Duodenal mucosa (tissue), 2 donors: Measurements from ENCODE around the gene CCDC178.

Experiments used
- H3K27ac ChIP-seq: one replicate; pipeline ENCODE4 v1.7.0; 2013; ENCODE audit warnings: low read depth, low read length
- H3K27me3 ChIP-seq, 2 donors: one replicate each; pipeline ENCODE4 v1.7.0; 2013; ENCODE audit warnings: low read length in 2 of 2, control low read depth in 1 of 2; ENCODE audit not compliant: insufficient read depth in 2 of 2, control insufficient read depth in 1 of 2
- H3K36me3 ChIP-seq, 2 donors: one replicate each; pipeline ENCODE4 v1.7.0; 2013; ENCODE audit warnings: low read length in 2 of 2, control low read depth in 1 of 2; ENCODE audit not compliant: insufficient read depth in 2 of 2, control insufficient read depth in 1 of 2
- H3K4me1 ChIP-seq, 2 donors: one replicate each; pipeline ENCODE4 v1.7.0; 2013; ENCODE audit warnings: low read length in 2 of 2, control low read depth in 1 of 2; ENCODE audit not compliant: insufficient read depth in 2 of 2, control insufficient read depth in 1 of 2
- H3K4me3 ChIP-seq, 2 donors: one replicate each; pipeline ENCODE4 v1.7.0; 2013; ENCODE audit warnings: low read length in 2 of 2, low read depth in 1 of 2
- H3K9ac ChIP-seq, 2 donors: one replicate each; pipeline ENCODE4 v1.7.0; 2013; ENCODE audit warnings: low read length in 2 of 2, low read depth in 1 of 2
- H3K9me3 ChIP-seq, 2 donors: one replicate each; pipeline ENCODE4 v1.7.0; 2013; ENCODE audit warnings: low read length in 2 of 2, control low read depth in 1 of 2; ENCODE audit not compliant: control insufficient read depth in 1 of 2

The CCDC178 gene, protein sequence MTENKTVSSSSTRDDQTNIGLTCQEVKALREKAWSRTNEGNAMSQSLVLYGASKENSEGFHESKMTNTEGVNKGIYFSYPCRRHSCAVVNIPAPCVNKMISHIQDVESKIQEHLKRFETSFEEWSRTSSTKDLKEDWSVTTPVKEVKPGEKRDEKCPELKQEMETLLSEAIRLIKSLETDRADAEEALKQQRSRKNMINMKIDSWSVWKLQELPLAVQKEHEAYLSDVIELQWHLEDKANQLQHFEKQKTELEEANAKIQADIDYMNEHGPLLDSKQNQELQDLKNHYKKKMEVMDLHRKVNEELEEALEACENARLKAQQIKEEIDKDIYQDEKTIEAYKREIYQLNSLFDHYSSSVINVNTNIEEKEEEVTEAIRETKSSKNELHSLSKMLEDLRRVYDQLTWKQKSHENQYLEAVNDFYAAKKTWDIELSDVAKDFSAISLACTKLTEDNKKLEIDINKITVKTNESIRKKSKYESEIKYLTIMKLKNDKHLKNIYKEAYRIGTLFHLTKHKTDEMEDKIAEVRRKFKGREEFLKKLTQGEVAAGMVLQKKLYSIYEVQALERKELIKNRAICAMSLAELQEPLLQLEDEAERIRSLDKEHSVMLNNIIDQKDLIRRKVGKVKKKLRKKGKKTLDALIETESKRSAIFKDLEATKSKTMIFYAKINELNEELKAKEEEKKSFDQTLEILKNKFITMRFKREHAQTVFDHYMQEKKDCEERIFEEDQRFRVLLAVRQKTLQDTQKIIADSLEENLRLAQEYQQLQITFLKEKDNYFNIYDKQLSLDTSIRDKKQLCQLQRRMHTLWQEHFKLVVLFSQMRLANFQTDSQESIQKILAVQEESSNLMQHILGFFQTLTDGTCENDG

GRCh38 chr18:33440060-33441043 lies at the start of gene CCDC178:
CCDC178 (minus strand) TSS chr18:33440721; CDS start chr18:33412088, 28,633 bp downstream.
- peaks cover 12 to 17% of the 10 kb centered on the region in 2 donors for H3K27me3 ChIP-seq
- peak within 1 kb of the TSS; percentile 20 to 32 for H3K4me3 ChIP-seq
- no peaks in the 10 kb centered on the region for H3K9me3 ChIP-seq
- peak within 1 kb of the TSS; percentile 17 for H3K27ac ChIP-seq
- no peaks in the 10 kb centered on the region for H3K4me1 ChIP-seq
- H3K36me3 ChIP-seq, result no peaks in the 10 kb centered on the region
- peak within 1 kb of the TSS in 1 of 2 donors; percentile 1 for H3K9ac ChIP-seq

- Histone ChIP-seq H3K9ac (no peak overlapping the region), H3K4me1 (no peaks in the 10 kb centered on the region), H3K36me3 (no peaks in the 10 kb centered on the region), H3K4me3 (no peak overlapping the region), H3K9me3 (no peaks in the 10 kb centered on the region), H3K27me3 (no peaks in the 10 kb centered on the region), H3K27ac (no peak overlapping the region)
Observed at GRCh38 chr18:33483908-33484307, 43.4 kb upstream of the CCDC178 start.

DNA sequence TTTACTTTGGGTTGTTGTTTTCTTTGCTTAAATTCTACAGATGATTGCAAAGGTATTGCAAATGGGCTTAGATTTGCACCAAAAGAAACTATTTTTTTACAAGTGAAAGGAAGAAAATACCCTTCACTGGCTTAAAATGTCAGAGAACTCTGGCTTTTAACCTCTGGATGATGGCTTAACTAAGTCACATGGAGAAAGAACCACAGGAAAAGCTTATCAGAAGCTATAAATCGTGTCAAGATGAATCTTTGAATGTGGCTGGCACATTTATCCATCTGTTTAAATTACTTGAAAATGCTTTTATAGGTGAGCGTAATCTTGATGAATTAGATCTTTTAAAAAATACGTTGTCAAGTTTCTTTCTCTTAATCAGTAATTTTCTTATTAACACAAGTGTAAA lies 32.0 kb upstream of the CCDC178 start:
- Histone ChIP-seq H3K9ac (no peak overlapping the region), H3K9me3 (no peaks in the 10 kb centered on the region), H3K36me3 (no peaks in the 10 kb centered on the region), H3K27ac (no peak overlapping the region), H3K27me3 (no peaks in the 10 kb centered on the region), H3K4me1 (no peaks in the 10 kb centered on the region), H3K4me3 (no peak overlapping the region)

GRCh38 chr18:33470216-33470615 lies 29.7 kb upstream of the CCDC178 start:
- H3K9ac ChIP-seq, result no peak overlapping the region
- no peaks in the 10 kb centered on the region for H3K36me3 ChIP-seq
- H3K27ac ChIP-seq, result no peak overlapping the region
- no peak overlapping the region for H3K4me3 ChIP-seq
- H3K9me3 ChIP-seq, result no peaks in the 10 kb centered on the region
- H3K27me3 ChIP-seq, result no peaks in the 10 kb centered on the region
- no peaks in the 10 kb centered on the region for H3K4me1 ChIP-seq

DNA sequence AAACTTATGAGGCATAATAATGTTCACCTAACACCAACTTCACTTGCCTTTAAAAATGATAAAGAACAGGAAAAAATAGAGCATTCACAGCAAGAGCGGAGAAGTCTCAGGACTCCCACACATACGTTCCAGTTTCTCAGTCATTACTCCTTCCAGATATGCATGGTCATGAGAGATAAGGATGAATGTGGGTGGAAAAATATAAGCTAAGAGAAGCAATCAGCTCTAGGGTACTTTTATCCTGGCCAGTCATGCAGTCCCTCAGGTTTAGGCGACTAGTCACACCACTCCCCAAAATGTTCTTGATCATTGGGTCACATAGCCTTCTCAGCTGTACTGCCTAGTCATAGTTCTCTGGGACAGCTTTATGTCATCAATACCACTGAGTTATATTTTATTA lies 29.2 kb upstream of the CCDC178 start:
- Histone ChIP-seq H3K9ac (no peak overlapping the region), H3K27ac (no peak overlapping the region), H3K4me1 (no peaks in the 10 kb centered on the region), H3K36me3 (no peaks in the 10 kb centered on the region), H3K9me3 (no peaks in the 10 kb centered on the region), H3K27me3 (no peaks in the 10 kb centered on the region), H3K4me3 (no peak overlapping the region)

GRCh38 chr18:33467531-33467930 lies 27.0 kb upstream of the CCDC178 start:
- Histone ChIP-seq H3K4me3 (no peak overlapping the region), H3K36me3 (no peaks in the 10 kb centered on the region), H3K27ac (no peak overlapping the region), H3K4me1 (no peaks in the 10 kb centered on the region), H3K9ac (no peak overlapping the region), H3K27me3 (no peaks in the 10 kb centered on the region), H3K9me3 (no peaks in the 10 kb centered on the region)

DNA sequence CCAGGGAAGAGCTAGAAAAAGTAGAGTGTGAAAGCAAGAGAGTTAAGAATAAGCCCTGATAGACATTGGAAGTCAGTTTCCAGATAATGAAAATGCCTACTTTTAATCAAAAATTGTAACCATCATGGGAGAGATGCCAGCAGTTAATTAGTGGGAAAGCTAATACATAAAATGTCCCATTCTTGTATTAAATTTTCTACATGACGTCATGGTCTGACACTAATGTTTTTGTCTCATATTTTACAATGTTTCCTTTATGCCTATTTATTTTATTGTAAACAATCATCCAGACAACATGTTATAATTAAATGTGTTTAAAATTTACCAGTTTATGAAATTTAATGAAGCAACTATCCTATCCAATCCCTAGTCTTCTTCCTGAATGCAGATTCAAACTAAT lies 26.3 kb upstream of the CCDC178 start:
- H3K4me1 ChIP-seq, result no peaks in the 10 kb centered on the region
- H3K27ac ChIP-seq, result no peak overlapping the region
- H3K36me3 ChIP-seq, result no peaks in the 10 kb centered on the region
- no peak overlapping the region for H3K9ac ChIP-seq
- no peak overlapping the region for H3K4me3 ChIP-seq
- no peaks in the 10 kb centered on the region for H3K27me3 ChIP-seq
- H3K9me3 ChIP-seq, result no peaks in the 10 kb centered on the region

- H3K27ac ChIP-seq, result no peak overlapping the region
- no peak overlapping the region for H3K4me3 ChIP-seq
- no peaks in the 10 kb centered on the region for H3K9me3 ChIP-seq
- H3K4me1 ChIP-seq, result no peaks in the 10 kb centered on the region
- H3K27me3 ChIP-seq, result no peaks in the 10 kb centered on the region
- H3K9ac ChIP-seq, result no peak overlapping the region
- no peaks in the 10 kb centered on the region for H3K36me3 ChIP-seq
Observed at GRCh38 chr18:33460681-33461080, 20.2 kb upstream of the CCDC178 start.

DNA sequence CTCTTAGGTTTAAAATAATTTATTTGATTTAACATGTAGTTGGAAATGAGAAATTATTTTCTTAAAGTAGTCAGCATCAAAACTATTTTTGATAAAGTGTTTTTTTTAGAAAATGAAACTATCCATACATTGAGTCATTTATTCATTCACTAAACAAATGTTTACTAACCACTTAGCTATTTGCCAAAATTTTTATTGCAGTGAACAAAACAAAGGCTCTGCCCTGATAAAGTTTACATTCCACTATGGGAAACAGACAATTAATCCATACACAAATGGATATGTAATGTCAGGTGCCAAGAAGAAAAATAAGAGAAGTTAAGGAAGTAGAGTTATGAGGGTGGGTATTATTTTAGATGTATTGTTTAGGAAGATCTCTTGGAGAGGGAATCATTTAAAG lies 19.1 kb upstream of the CCDC178 start:
- no peaks in the 10 kb centered on the region for H3K4me1 ChIP-seq
- no peaks in the 10 kb centered on the region for H3K9me3 ChIP-seq
- no peak overlapping the region for H3K9ac ChIP-seq

More for the DNA sequence above, 19.1 kb upstream of the CCDC178 start:
- H3K36me3 ChIP-seq, result no peaks in the 10 kb centered on the region
- no peak overlapping the region for H3K27ac ChIP-seq
- no peak overlapping the region for H3K4me3 ChIP-seq
- no peaks in the 10 kb centered on the region for H3K27me3 ChIP-seq
